Measurements from ENCODE around the gene EXD2. TPM values are rescaled to one million over a fixed set of nuclear protein-coding genes. Genes with fewer than 3 reads are reported as not detected.

EXD2 gene
- total and polyA plus RNA-seq, 10 of the 15 experiments (the other 5 are each of a cell fraction or from before 2014, with no cell fraction given), result 1.0 to 12.4 (median 4.6) TPM

DNA sequence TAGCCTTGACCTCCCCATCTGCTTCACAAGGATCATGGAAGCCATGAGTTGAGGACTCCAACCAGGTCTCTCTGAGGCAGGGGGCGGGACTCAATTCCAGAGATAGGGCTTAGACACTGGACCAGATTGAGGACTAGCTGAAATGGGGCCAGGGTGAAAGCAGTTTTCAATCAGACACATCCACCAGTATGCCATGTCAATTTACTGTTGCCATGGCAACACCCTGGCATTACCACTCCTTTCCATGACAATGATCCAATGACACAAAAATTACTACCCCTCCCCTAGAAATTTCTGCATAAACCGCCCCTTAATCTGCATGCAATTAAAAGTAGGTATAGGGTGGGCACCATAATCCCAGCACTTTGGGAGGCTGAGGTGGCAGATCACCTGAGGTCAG is 19.7 kb upstream of the EXD2 start:
- in situ Hi-C loops (cut with MboI), result no loop called here
- 34% methylated on average over 2 of the region's 2 CpGs for WGBS (ENCODE audit: insufficient coverage, insufficient replicate concordance, low lambda C conversion rate, missing lambda C conversion rate)
- Histone ChIP-seq H3K36me3 (ENCODE audit: control insufficient read depth in 2 of 2, insufficient read depth in 2 of 2, low read length in 1 of 2) (no peaks in the 10 kb centered on the region), H3K27ac (ENCODE audit: control insufficient read depth, insufficient read depth) (no peak overlapping the region), H3K9me3 (replicated peaks; ENCODE audit: control insufficient read depth, insufficient read depth, low read length) (no peaks in the 10 kb centered on the region; the same call in 2 of the 3 replicates), H3K27me3 (replicated peaks in 1 of 2; ENCODE audit: control insufficient read depth in 2 of 2, insufficient read depth in 2 of 2, low read length in 1 of 2) (0 out of 4 replicates have a peak, but pooled peaks cover 0 to 5% of the 10 kb centered on the region in 2 experiments), H3K4me2 (ENCODE audit: control insufficient read depth, insufficient read depth) (no peak overlapping the region), H3K79me2 (ENCODE audit: control insufficient read depth, insufficient read depth, low read length) (no peaks in the 10 kb centered on the region), H3K9ac (ENCODE audit: control insufficient read depth, insufficient read depth, low read length) (no peak overlapping the region), H2AFZ (ENCODE audit: control insufficient read depth, low read depth, low read length) (no peak overlapping the region), H4K20me1 (ENCODE audit: control insufficient read depth, insufficient read depth) (no peaks in the 10 kb centered on the region), H3K4me3 (no peak overlapping the region), H3K4me1 (ENCODE audit: control insufficient read depth, insufficient read depth, low read length) (no peaks in the 10 kb centered on the region)
- ChIA-PET SMC1A (ENCODE audit: uncharacterized antibody, unreplicated experiment) (no interaction called here), RAD21 (ENCODE audit: unreplicated experiment) (no interaction called here), CTCF (no interaction called here), POLR2A (no interaction called here)
- DNase-seq (ENCODE audit: low read depth, low spot score) (no peak), FAIRE-seq (no peak), ATAC-seq (no peak)
- no peak for TF ChIP-seq RELA (IDR thresholded peaks at IDR 0.05; ENCODE audit: borderline replicate concordance, partially characterized antibody)
- no peak for TF ChIP-seq TARDBP (IDR thresholded peaks at IDR 0.05; ENCODE audit: borderline replicate concordance)
- TF ChIP-seq SMAD5 (IDR thresholded peaks at IDR 0.05; ENCODE audit: low read depth), result no peak
- no peak for TF ChIP-seq SUZ12 (IDR thresholded peaks at IDR 0.05; ENCODE audit: unreplicated experiment)
- intact Hi-C loops (cut with micrococcal nuclease; ENCODE audit: unreplicated experiment), result no loop called here
- BruUV-seq (replicated peaks), result no TSS peak

DNA sequence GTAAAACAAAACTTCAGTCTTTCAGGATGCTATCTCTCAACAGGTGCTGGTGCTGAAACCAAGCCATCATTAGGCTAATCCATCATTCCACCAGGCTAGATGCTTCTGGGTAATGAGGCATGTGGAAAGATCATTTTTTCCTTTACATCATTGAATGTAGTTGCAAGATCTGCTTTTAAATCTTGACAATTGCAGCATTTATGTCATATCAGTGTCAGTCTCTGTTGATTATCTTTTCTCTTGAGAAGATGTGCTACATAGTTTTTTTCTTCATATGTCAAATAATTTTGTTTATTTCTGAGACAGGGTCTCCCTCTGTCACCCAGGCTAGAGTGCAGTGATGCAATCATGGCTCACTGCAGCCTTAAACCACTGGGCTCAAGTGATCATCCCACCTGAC is 16.2 kb upstream of the EXD2 start:
- Histone ChIP-seq H3K27me3 (replicated peaks in 1 of 2; ENCODE audit: control insufficient read depth in 2 of 2, insufficient read depth in 2 of 2, low read length in 1 of 2) (0 out of 4 replicates have a peak, but pooled peaks cover 0 to 3% of the 10 kb centered on the region in 2 experiments), H3K4me2 (ENCODE audit: control insufficient read depth, insufficient read depth) (no peak overlapping the region), H3K27ac (ENCODE audit: control insufficient read depth, insufficient read depth) (no peak overlapping the region), H3K79me2 (ENCODE audit: control insufficient read depth, insufficient read depth, low read length) (no peaks in the 10 kb centered on the region), H4K20me1 (ENCODE audit: control insufficient read depth, insufficient read depth) (no peaks in the 10 kb centered on the region), H3K4me1 (ENCODE audit: control insufficient read depth, insufficient read depth, low read length) (no peaks in the 10 kb centered on the region), H3K36me3 (ENCODE audit: control insufficient read depth in 2 of 2, insufficient read depth in 2 of 2, low read length in 1 of 2) (no peaks in the 10 kb centered on the region), H2AFZ (ENCODE audit: control insufficient read depth, low read depth, low read length) (no peak overlapping the region), H3K9me3 (replicated peaks; ENCODE audit: control insufficient read depth, insufficient read depth, low read length) (no peaks in the 10 kb centered on the region; the same call in 2 of the 3 replicates), H3K9ac (ENCODE audit: control insufficient read depth, insufficient read depth, low read length) (no peak overlapping the region), H3K4me3 (no peak overlapping the region)
- ChIA-PET POLR2A (no interaction called here), CTCF (no interaction called here), RAD21 (ENCODE audit: unreplicated experiment) (no interaction called here), SMC1A (ENCODE audit: uncharacterized antibody, unreplicated experiment) (interaction anchor here (0.7 kb wide), 1 partner anchor 28 kb away, joined by 3 read pairs; no protein-coding TSS in a partner anchor)
- BruUV-seq (replicated peaks), result no TSS peak
- ATAC-seq (no peak), DNase-seq (ENCODE audit: low read depth, low spot score) (no peak), FAIRE-seq (no peak)
- intact Hi-C loops (cut with micrococcal nuclease; ENCODE audit: unreplicated experiment) (no loop called here), in situ Hi-C loops (cut with MboI) (no loop called here)
- TF ChIP-seq, protein P1, sequence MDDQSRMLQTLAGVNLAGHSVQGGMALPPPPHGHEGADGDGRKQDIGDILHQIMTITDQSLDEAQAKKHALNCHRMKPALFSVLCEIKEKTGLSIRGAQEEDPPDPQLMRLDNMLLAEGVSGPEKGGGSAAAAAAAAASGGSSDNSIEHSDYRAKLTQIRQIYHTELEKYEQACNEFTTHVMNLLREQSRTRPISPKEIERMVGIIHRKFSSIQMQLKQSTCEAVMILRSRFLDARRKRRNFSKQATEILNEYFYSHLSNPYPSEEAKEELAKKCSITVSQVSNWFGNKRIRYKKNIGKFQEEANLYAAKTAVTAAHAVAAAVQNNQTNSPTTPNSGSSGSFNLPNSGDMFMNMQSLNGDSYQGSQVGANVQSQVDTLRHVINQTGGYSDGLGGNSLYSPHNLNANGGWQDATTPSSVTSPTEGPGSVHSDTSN (IDR thresholded peaks at IDR 0.05; ENCODE audit: insufficient replicate concordance, low read depth, low read length), result no peak
- no peak for TF ChIP-seq KAT2A (conservative IDR thresholded peaks at IDR 0.05; ENCODE audit: control insufficient read depth, low read depth, low read length)
- TF ChIP-seq CBX5 (IDR thresholded peaks at IDR 0.05; ENCODE audit: low read depth), result no peak
- TF ChIP-seq EGR1 (IDR thresholded peaks at IDR 0.05; ENCODE audit: borderline replicate concordance in 1 of 2, low read depth in 2 of 2, low read length in 2 of 2), result no peak
- no peak for TF ChIP-seq STAT1 (conservative IDR thresholded peaks at IDR 0.05)
- no peak for TF ChIP-seq CREB1 (IDR thresholded peaks at IDR 0.05; ENCODE audit: low read depth)
- TF ChIP-seq IKZF1 (conservative IDR thresholded peaks at IDR 0.05), result no peak
- TF ChIP-seq PAX8 (IDR thresholded peaks at IDR 0.05), result no peak
- no peak for TF ChIP-seq SREBF1 (IDR thresholded peaks at IDR 0.05; ENCODE audit: low read length)
